ENCODE measurements around the gene EEF1AKMT1.
A peak's percentile ranks its signal among the peaks of the same experiment; 100 is the strongest.

EEF1AKMT1 gene

GRCh38 chr13:20773194-20774080 lies at the start of gene EEF1AKMT1:
Gene EEF1AKMT1, minus strand, starts transcription at chr13:20773961. Its CDS starts 16,363 bp downstream, at chr13:20757598.
- peak; percentile 89 for DNase-seq (ENCODE audit: low read depth in 1 of 2, low spot score in 1 of 2)

- no peak for DNase-seq (ENCODE audit: low read depth in 1 of 2, low spot score in 1 of 2)
These were observed 49.3 kb upstream of the EEF1AKMT1 start for GRCh38 chr13:20823071-20823470.

- DNase-seq (ENCODE audit: low read depth in 1 of 2, low spot score in 1 of 2) = no peak
These were observed 48.6 kb upstream of the EEF1AKMT1 start for GRCh38 chr13:20822406-20822805.

GRCh38 chr13:20819715-20820114 lies 46.0 kb upstream of the EEF1AKMT1 start:
- DNase-seq (ENCODE audit: low read depth in 1 of 2, low spot score in 1 of 2) = no peak

GRCh38 chr13:20815464-20815863 lies 41.7 kb upstream of the EEF1AKMT1 start:
- no peak for DNase-seq (ENCODE audit: low read depth in 1 of 2, low spot score in 1 of 2)

GRCh38 chr13:20814224-20814910 lies 40.6 kb upstream of the EEF1AKMT1 start:
- no peak for DNase-seq (ENCODE audit: low read depth in 1 of 2, low spot score in 1 of 2)

GRCh38 chr13:20812890-20813289 lies 39.1 kb upstream of the EEF1AKMT1 start:
- DNase-seq (ENCODE audit: low read depth in 1 of 2, low spot score in 1 of 2) = no peak

GRCh38 chr13:20810808-20811207 lies 37.0 kb upstream of the EEF1AKMT1 start:
- DNase-seq (ENCODE audit: low read depth in 1 of 2, low spot score in 1 of 2) = no peak

- DNase-seq (ENCODE audit: low read depth in 1 of 2, low spot score in 1 of 2) = no peak
These were observed 35.1 kb upstream of the EEF1AKMT1 start for GRCh38 chr13:20808874-20809273.

GRCh38 chr13:20803180-20803965 lies 29.6 kb upstream of the EEF1AKMT1 start:
- DNase-seq (ENCODE audit: low read depth in 1 of 2, low spot score in 1 of 2) = no peak

- DNase-seq (ENCODE audit: low read depth in 1 of 2, low spot score in 1 of 2) = no peak
These were observed 27.9 kb upstream of the EEF1AKMT1 start for GRCh38 chr13:20801707-20802106.

- DNase-seq (ENCODE audit: low read depth in 1 of 2, low spot score in 1 of 2) = no peak
These were observed 26.1 kb upstream of the EEF1AKMT1 start for GRCh38 chr13:20799726-20800416.

GRCh38 chr13:20798027-20798426 lies 24.3 kb upstream of the EEF1AKMT1 start:
- no peak for DNase-seq (ENCODE audit: low read depth in 1 of 2, low spot score in 1 of 2)

GRCh38 chr13:20796791-20797508 lies 23.2 kb upstream of the EEF1AKMT1 start:
- no peak for DNase-seq (ENCODE audit: low read depth in 1 of 2, low spot score in 1 of 2)

GRCh38 chr13:20789665-20790064 lies 15.9 kb upstream of the EEF1AKMT1 start:
- DNase-seq (ENCODE audit: low read depth in 1 of 2, low spot score in 1 of 2) = no peak

- no peak for DNase-seq (ENCODE audit: low read depth in 1 of 2, low spot score in 1 of 2)
These were observed 14.6 kb upstream of the EEF1AKMT1 start for GRCh38 chr13:20788312-20788711.

GRCh38 chr13:20787180-20787579 lies 13.4 kb upstream of the EEF1AKMT1 start:
- no peak for DNase-seq (ENCODE audit: low read depth in 1 of 2, low spot score in 1 of 2)

- no peak for DNase-seq (ENCODE audit: low read depth in 1 of 2, low spot score in 1 of 2)
These were observed 8.5 kb upstream of the EEF1AKMT1 start for GRCh38 chr13:20782116-20782708.

- DNase-seq (ENCODE audit: low read depth in 1 of 2, low spot score in 1 of 2) = no peak
These were observed 6.6 kb upstream of the EEF1AKMT1 start for GRCh38 chr13:20780317-20780716.

GRCh38 chr13:20779405-20779804 lies 5.6 kb upstream of the EEF1AKMT1 start:
- DNase-seq (ENCODE audit: low read depth in 1 of 2, low spot score in 1 of 2) = no peak

All from activated T-helper 1 cell treated with anti-CD3 and anti-CD28 coated beads, Interleukin-2, amount 50 U/mL, for 16 hours (primary cell).